ENCODE results near the gene NTF3. TPM values are rescaled to one million over a fixed set of nuclear protein-coding genes. Genes with fewer than 3 reads are reported as not detected.

Gene NTF3
- total and polyA plus RNA-seq, 2 of the 8 experiments (the other 6 are each of a cell fraction or from before 2014, with no cell fraction given): 1.4 to 2.3 TPM

DNA sequence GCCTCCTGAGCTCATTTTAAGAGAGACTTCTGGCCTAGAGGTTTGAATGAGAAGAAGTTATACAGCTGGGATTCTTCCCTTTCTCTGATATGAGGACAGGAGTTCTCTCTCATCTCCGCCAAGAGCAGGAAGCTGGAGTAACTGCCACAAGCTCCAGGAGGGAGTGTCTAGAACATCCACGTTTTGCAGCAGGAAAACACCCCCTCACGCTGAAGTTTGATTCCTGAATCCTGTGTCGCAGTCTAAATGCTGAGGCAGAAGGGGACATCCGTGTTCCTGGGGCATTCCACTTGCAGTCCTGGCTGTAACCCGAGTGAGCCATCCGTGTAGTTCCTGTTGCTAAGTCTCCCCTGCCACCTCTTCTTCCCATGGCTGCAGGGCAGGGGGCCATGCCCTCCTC, 38.3 kb downstream of the NTF3 start (continued):
- no peak for TF ChIP-seq SIN3A (conservative IDR thresholded peaks at IDR 0.05 in 1 of 2, IDR thresholded peaks at IDR 0.05 in 1 of 2; ENCODE audit: low read depth in 1 of 2, low read length in 2 of 2)
- no peak for TF ChIP-seq JUND (IDR thresholded peaks at IDR 0.05; ENCODE audit: low read length)
- TF ChIP-seq BACH1 (IDR thresholded peaks at IDR 0.05; ENCODE audit: low read length): no peak
- TF ChIP-seq RXRA (IDR thresholded peaks at IDR 0.05; ENCODE audit: insufficient read depth, low read depth, low read length): no peak
- no peak for TF ChIP-seq EZH2 (IDR thresholded peaks at IDR 0.05; ENCODE audit: low read depth, low read length, severe bottlenecking)
- TF ChIP-seq POU5F1 (IDR thresholded peaks at IDR 0.05; ENCODE audit: low read depth, low read length): no peak
- TF ChIP-seq, protein P1, sequence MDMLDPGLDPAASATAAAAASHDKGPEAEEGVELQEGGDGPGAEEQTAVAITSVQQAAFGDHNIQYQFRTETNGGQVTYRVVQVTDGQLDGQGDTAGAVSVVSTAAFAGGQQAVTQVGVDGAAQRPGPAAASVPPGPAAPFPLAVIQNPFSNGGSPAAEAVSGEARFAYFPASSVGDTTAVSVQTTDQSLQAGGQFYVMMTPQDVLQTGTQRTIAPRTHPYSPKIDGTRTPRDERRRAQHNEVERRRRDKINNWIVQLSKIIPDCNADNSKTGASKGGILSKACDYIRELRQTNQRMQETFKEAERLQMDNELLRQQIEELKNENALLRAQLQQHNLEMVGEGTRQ (IDR thresholded peaks at IDR 0.05; ENCODE audit: low read length): no peak
